BLaER1 treated with 17β-estradiol and CSF1 and Interleukin-3, amounts not matched to agents 10 nM and 100 nM (cell line): Measurements from ENCODE around the gene TNFSF10.

ENCODE experiments used
- H3K27ac ChIP-seq, 11 experiments: shearing (Covaris generic); formaldehyde crosslinking; 2 replicates each; pipeline ENCODE4 v1.8.1; 2022
- H3K27me3 ChIP-seq, 11 experiments: shearing (Covaris generic); formaldehyde crosslinking; 2 replicates each; pipeline ENCODE4 v1.8.1; 2022
- H3K36me3 ChIP-seq, 11 experiments: shearing (Covaris generic); formaldehyde crosslinking; 2 replicates each; pipeline ENCODE4 v1.8.1; 2022
- H3K4me1 ChIP-seq, 10 experiments: shearing (Covaris generic); formaldehyde crosslinking; 2 replicates each; pipeline ENCODE4 v1.8.1; 2022
- H3K4me2 ChIP-seq, 11 experiments: shearing (Covaris generic); formaldehyde crosslinking; 2 replicates each; pipeline ENCODE4 v1.8.1; 2022
- H3K4me3 ChIP-seq, 10 experiments: shearing (Covaris generic); formaldehyde crosslinking; 2 replicates each; pipeline ENCODE4 v1.8.1; 2022
- H3K9ac ChIP-seq, 11 experiments: shearing (Covaris generic); formaldehyde crosslinking; 2 replicates each; pipeline ENCODE4 v1.8.1; 2022
- H3K9me3 ChIP-seq, 11 experiments: shearing (Covaris generic); formaldehyde crosslinking; replicated peaks in 1 of 11; 2 replicates each; pipeline ENCODE4 v1.8.1; 2022
- H4K20me1 ChIP-seq, 11 experiments: shearing (Covaris generic); formaldehyde crosslinking; 2 replicates each; pipeline ENCODE4 v1.8.1; 2022
- Cebpa-rat ChIP-seq, 11 experiments: shearing (Covaris generic); IDR thresholded peaks; 2 replicates each; pipeline ENCODE4 v1.8.1; 2022

The TNFSF10 gene

GRCh38 chr3:172467170-172467824, 55.9 kb downstream of the TNFSF10 start:
- no peaks in the 10 kb centered on the region for H3K36me3 ChIP-seq
- peaks cover 4 to 10% (median 9%) of the 10 kb centered on the region in 11 experiments; a peak in 16 of 22 replicates for H3K9me3 ChIP-seq
- H3K9ac ChIP-seq: no peak overlapping the region
- no peaks in the 10 kb centered on the region for H3K27me3 ChIP-seq
- H3K4me2 ChIP-seq: no peak overlapping the region
- H3K27ac ChIP-seq: no peak overlapping the region
- no peak for TF ChIP-seq Cebpa-rat (IDR thresholded peaks at IDR 0.05)
- no peak overlapping the region for H3K4me3 ChIP-seq
- no peaks in the 10 kb centered on the region for H4K20me1 ChIP-seq
- no peaks in the 10 kb centered on the region for H3K4me1 ChIP-seq

- Histone ChIP-seq H3K4me3 (no peak overlapping the region), H3K27ac (no peak overlapping the region), H3K4me2 (no peak overlapping the region), H3K4me1 (no peaks in the 10 kb centered on the region), H3K36me3 (no peaks in the 10 kb centered on the region), H3K9ac (no peak overlapping the region), H3K9me3 (peaks cover 1 to 3% (median 3%) of the 10 kb centered on the region in 11 experiments; a peak in 15 of 22 replicates), H3K27me3 (no peaks in the 10 kb centered on the region), H4K20me1 (no peaks in the 10 kb centered on the region)
- TF ChIP-seq Cebpa-rat (IDR thresholded peaks at IDR 0.05): no peak
Observed at GRCh38 chr3:172466553-172467130, 56.6 kb downstream of the TNFSF10 start.

GRCh38 chr3:172465281-172465680, 57.9 kb downstream of the TNFSF10 start:
- no peak overlapping the region for H3K4me2 ChIP-seq
- TF ChIP-seq Cebpa-rat (IDR thresholded peaks at IDR 0.05): no peak

GRCh38 chr3:172464306-172464705, 58.9 kb downstream of the TNFSF10 start:
- H3K4me1 ChIP-seq: no peaks in the 10 kb centered on the region
- H3K27me3 ChIP-seq: no peaks in the 10 kb centered on the region
- no peak overlapping the region for H3K4me2 ChIP-seq
- no peak overlapping the region for H3K9ac ChIP-seq
- H3K9me3 ChIP-seq: no peaks in the 10 kb centered on the region
- H4K20me1 ChIP-seq: no peaks in the 10 kb centered on the region
- no peak for TF ChIP-seq Cebpa-rat (IDR thresholded peaks at IDR 0.05)
- H3K27ac ChIP-seq: no peak overlapping the region
- no peaks in the 10 kb centered on the region for H3K36me3 ChIP-seq
- H3K4me3 ChIP-seq: no peak overlapping the region

More at GRCh38 chr3:172465281-172465680, 57.9 kb downstream of the TNFSF10 start:
- H4K20me1 ChIP-seq: no peaks in the 10 kb centered on the region
- no peaks in the 10 kb centered on the region for H3K27me3 ChIP-seq
- H3K9me3 ChIP-seq: no peaks in the 10 kb centered on the region
- H3K27ac ChIP-seq: no peak overlapping the region
- no peak overlapping the region for H3K4me3 ChIP-seq
- no peak overlapping the region for H3K9ac ChIP-seq
- no peaks in the 10 kb centered on the region for H3K36me3 ChIP-seq
- no peaks in the 10 kb centered on the region for H3K4me1 ChIP-seq

- no peak overlapping the region for H3K4me3 ChIP-seq
- no peaks in the 10 kb centered on the region for H3K36me3 ChIP-seq
- TF ChIP-seq Cebpa-rat (IDR thresholded peaks at IDR 0.05): no peak
Observed at GRCh38 chr3:172461530-172462138, 61.6 kb downstream of the TNFSF10 start.

GRCh38 chr3:172456404-172456803, 66.8 kb downstream of the TNFSF10 start:
- Histone ChIP-seq H3K27ac (no peak overlapping the region), H3K9me3 (no peaks in the 10 kb centered on the region)

More at GRCh38 chr3:172461530-172462138, 61.6 kb downstream of the TNFSF10 start:
- no peak overlapping the region for H3K9ac ChIP-seq
- H3K4me1 ChIP-seq: no peaks in the 10 kb centered on the region
- no peaks in the 10 kb centered on the region for H3K27me3 ChIP-seq
- H3K4me2 ChIP-seq: no peak overlapping the region
- H3K9me3 ChIP-seq: no peaks in the 10 kb centered on the region
- no peaks in the 10 kb centered on the region for H4K20me1 ChIP-seq
- H3K27ac ChIP-seq: no peak overlapping the region

More at GRCh38 chr3:172456404-172456803, 66.8 kb downstream of the TNFSF10 start:
- H3K36me3 ChIP-seq: no peaks in the 10 kb centered on the region
- no peaks in the 10 kb centered on the region for H3K4me1 ChIP-seq
- H3K4me2 ChIP-seq: no peak overlapping the region
- no peaks in the 10 kb centered on the region for H4K20me1 ChIP-seq
- TF ChIP-seq Cebpa-rat (IDR thresholded peaks at IDR 0.05): no peak
- no peak overlapping the region for H3K9ac ChIP-seq
- H3K4me3 ChIP-seq: no peak overlapping the region
- no peaks in the 10 kb centered on the region for H3K27me3 ChIP-seq
